ENCODE data around the gene ATG16L2.

ATG16L2 gene

DNA sequence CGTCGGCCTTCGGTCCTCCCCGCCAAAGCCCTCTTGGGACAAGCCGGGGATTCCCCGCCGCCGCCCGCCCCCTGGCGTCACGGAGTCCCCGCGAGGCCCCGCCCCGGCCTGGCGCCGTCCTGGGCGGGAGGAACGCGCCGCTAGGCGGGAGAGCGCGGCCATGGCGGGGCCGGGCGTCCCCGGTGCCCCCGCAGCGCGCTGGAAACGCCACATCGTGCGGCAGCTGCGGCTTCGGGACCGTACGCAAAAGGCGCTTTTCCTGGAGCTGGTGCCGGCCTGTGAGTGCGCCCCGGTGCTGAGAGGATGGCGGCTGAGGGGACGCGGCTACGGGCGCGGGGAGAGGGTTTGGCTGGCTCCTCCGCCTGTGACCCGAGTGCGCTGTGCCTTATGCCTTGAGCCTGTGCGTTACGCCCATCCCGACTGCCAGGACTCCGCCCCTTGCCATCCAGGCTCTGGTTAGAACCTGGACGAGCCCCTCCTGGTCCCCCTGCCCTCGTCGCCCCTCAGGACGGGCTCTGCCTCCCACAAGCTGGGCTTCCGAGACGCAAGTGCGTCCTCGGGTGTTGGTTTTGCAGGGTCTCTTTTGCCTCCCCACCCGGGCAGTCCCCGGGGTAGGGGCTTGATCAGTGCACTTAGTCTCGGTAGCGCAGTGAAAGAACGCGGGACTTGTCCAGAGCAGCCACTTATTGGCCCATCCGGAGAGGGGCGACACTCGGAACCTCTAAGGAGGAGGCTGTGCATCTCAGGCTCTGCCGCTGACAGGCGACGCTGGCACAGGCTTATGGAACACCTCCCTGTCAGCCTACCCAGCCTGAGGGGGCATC lies at the start of gene ATG16L2:
TSS of gene ATG16L2 (plus strand) at position 126 of the 824 bp plus-strand sequence. CDS start at position 161, 35 bp downstream.
- peak; percentile 74 for DNase-seq

- DNase-seq, result peak; percentile 90
Measured at GRCh38 chr11:72764503-72764902, 49.7 kb upstream of the ATG16L2 start.

DNA sequence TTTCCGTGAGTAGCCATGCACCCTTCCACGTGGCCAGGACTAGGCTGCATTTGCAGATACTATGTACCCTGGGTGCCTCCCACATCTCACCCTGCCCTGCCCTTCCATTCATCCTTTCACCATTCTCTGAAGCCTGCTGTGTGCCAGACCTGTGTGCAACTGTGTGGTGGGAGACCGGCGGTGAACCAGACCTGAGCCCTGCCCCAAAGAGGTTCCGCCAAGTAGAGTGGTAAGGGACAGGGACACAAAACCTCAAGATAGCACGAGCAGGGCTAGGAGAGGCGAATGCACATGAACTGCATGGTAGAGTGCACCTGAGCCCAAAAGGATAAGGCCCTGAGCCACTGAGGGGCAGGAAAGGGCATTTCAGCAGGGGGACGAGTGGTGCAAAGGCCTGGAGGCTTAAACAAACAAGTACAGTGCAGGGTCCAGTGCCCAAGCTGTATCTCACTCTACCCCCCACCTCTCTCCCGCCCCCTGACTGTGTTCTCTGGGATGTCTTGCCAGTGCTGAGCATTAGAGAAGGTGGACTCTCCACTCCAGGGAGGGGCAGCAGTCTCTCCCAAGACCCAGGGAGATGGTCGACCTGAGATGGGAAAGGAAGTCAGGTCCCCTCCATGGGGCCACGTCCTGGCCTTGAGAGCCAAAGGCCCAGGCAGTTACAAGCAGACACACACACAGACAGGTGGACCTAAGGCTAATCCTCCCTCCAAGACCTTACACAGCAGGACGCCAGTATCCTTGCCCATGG lies 47.9 kb upstream of the ATG16L2 start:
- DNase-seq, result no peak

- no peak for DNase-seq
Measured at GRCh38 chr11:72767203-72768062, 46.8 kb upstream of the ATG16L2 start.

GRCh38 chr11:72768581-72768980 lies 45.6 kb upstream of the ATG16L2 start:
- no peak for DNase-seq

GRCh38 chr11:72769680-72770079 lies 44.5 kb upstream of the ATG16L2 start:
- no peak for DNase-seq

DNA sequence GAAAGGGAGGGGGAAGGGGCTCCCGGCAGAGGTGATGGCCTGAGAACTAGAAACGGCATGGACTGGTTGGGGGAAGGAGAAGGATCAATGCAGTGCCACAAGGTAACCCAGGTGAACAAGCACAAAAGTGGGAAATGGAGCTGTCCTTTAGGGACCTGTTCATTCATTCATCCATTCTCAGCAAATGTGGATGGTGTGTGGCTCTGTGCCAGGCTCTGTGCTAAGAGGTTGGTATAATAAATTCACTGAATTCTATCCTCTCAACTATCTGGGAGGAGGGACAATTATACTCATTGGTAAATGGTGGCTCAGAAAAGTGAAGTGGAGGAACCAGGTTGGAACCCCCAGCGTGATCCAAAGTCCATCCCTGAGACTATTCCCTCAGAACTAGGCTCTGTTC lies 43.4 kb upstream of the ATG16L2 start:
- DNase-seq, result peak; percentile 68

- no peak for DNase-seq
Measured at GRCh38 chr11:72771507-72771906, 42.7 kb upstream of the ATG16L2 start.

DNA sequence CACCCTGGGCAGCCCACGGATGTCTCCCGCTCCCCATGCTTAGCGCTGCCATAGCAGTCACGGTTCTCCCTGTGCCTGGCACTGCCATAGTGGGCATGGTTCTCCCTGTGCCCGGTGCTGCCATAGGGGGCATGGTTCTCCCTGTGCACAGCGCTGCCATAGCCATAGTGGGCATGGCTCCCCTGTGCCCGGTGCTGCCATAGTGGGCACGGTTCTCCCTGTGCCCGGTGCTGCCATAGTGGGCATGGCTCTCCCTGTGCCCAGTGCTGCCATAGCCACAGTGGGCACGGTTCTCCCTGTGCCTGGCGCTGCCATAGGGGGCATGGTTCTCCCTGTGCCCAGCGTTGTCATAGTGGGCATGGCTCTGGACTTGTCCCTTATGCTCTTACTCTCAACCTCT lies 42.2 kb upstream of the ATG16L2 start:
- no peak for DNase-seq

- peak; percentile 26 for DNase-seq
Measured at GRCh38 chr11:72773291-72773690, 40.9 kb upstream of the ATG16L2 start.

GRCh38 chr11:72773696-72774095 lies 40.5 kb upstream of the ATG16L2 start:
- no peak for DNase-seq

GRCh38 chr11:72774499-72774898 lies 39.7 kb upstream of the ATG16L2 start:
- DNase-seq, result no peak

- DNase-seq, result no peak
Measured at GRCh38 chr11:72775288-72776110, 38.7 kb upstream of the ATG16L2 start.

GRCh38 chr11:72776117-72776843 lies 37.9 kb upstream of the ATG16L2 start:
- DNase-seq, result no peak

DNA sequence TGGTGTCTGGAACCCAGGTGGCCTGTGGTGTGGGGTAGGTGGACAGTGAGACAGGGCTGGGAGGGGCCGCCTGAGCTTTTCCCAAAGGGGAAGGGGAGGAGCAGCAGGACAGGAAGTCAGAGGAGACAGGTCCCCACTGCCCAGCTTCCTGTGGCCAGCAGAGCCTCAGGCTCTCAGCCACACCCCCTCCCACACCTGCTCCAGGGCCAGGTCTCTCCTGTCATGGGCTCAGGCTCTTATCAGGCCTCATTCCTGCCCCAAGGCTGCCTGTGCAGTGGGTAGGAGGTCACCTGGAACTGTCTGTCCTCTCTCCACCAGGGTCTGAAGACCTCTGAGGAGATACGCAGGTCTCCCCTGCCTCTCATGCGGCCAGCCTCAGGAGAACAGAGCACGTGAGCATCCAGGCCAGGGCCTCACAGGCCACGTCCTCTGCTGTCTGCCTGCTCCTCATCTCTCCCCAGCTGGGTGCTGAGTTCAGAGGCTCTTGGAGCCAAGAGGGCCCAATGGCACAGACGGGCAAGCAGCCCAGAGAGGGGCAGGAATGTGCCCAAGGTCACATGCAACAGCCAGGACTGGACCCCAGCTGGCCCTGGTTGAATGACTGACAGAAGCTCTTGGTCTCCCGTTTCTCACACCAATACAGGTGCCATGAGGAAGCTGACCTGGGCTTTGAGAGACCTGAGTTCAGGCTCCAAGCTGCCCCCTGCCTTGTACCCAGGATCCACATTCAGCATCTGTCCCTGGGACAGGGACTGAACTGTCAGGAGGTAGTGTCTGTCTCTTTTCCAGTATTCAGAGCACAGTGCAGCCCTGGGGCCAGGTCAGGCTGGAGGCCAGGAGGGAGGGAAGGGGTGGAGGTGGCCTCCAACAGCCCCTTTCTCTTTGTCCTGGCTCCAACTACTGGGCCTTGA lies 37.1 kb upstream of the ATG16L2 start:
- DNase-seq, result no peak

DNA sequence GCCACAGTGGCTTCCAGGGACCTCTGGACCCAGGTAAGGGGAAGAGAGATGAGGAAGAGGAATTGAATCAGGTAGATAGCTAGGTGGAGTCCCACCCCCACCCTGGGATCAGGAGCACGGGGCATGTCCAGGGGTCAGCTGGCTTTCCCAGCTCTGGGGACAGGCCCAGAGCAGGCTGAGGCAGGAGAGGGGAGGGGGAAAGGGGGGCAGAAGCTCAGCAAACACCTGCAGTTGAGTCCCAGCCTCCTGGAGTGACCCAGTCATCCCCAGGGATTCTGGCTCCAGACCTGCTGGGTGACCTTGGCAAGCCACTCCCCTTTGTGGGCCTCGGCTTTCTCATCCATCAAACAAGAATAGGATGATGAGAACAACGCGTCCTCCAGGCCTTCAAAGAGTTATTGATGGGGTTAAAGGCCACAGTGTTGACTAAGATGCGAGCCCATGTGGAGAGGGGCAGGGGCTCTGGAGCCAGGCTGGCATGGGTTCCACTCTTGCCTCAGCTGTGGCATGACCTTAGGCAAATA lies 36.4 kb upstream of the ATG16L2 start:
- DNase-seq, result no peak

GRCh38 chr11:72778535-72779494 lies 35.4 kb upstream of the ATG16L2 start:
- DNase-seq, result no peak

DNA sequence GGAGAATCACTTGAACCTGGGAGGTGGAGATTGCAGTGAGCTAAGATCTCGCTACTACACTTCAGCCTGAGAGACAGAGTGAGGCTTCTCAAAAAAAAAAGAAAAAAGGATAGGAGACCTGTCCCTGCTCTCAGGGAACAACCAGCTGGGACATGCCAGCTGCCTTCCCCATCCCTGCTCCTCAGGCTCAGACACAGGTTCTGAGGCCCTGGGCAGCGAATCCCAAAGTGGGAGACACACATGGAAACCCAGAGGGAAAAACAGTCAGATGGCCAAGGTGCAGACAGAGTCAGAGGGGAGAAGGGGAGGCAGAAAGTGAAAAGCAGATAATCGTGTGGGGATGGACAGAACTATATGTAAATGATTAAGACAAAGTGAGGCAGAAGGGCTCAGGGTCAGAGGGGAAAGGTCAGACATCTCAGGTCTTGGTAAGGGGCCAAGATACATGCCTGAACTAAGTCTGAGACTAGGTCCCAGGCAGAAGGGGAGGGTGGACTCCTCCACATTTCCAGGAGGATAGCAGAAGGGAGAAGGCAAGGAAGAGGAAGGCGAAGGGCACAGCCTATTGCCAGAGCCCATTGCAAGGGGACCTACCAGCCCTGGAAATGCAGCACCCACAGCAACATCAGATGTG lies 34.6 kb upstream of the ATG16L2 start:
- no peak for DNase-seq

Measured in NCI-H1436 (cell line).